KMS-11 (cell line): ENCODE data around the gene TAF13.
"Not testable (repeated sequence)": the region's sequence is repeated elsewhere in the genome, so short reads cannot be mapped to it uniquely, and the experiment has no call there.

Experiments used
- H2AFZ ChIP-seq: fragments of 200-600 bp; sonication (generic); 2 replicates; pipeline ENCODE4 v1.6.1; 2016; ENCODE audit warnings: antibody characterized with exemption, mixed run types, low read depth
- H3K27ac ChIP-seq: fragments of 200-600 bp; sonication (generic); 2 replicates; pipeline ENCODE4 v1.6.1; 2016; ENCODE audit warnings: mild to moderate bottlenecking, mixed run types
- H3K27me3 ChIP-seq: fragments of 200-600 bp; sonication (generic); 2 replicates; pipeline ENCODE4 v1.6.1; 2017; ENCODE audit warnings: mild to moderate bottlenecking, low read depth, mixed run types, moderate library complexity; ENCODE audit not compliant: insufficient read depth
- H3K36me3 ChIP-seq: fragments of 200-600 bp; sonication (generic); 2 replicates; pipeline ENCODE4 v1.6.1; 2017; ENCODE audit warnings: mild to moderate bottlenecking, mixed run types; ENCODE audit not compliant: insufficient read depth
- H3K4me1 ChIP-seq: fragments of 200-600 bp; sonication (generic); 2 replicates; pipeline ENCODE4 v1.6.1; 2016; ENCODE audit warnings: mild to moderate bottlenecking, low read depth, mixed run types; ENCODE audit not compliant: poor library complexity, severe bottlenecking
- H3K4me2 ChIP-seq: fragments of 200-600 bp; sonication (generic); 2 replicates; pipeline ENCODE4 v1.7.0; 2016; ENCODE audit warnings: mild to moderate bottlenecking, mixed run types
- H3K4me3 ChIP-seq: fragments of 200-600 bp; sonication (generic); IDR thresholded peaks from 2 replicates; pipeline ENCODE4 v1.6.1; 2017; ENCODE audit warnings: low read depth, low read length, mixed read lengths; ENCODE audit not compliant: insufficient read depth
- H3K79me2 ChIP-seq: fragments of 200-600 bp; sonication (generic); 2 replicates; pipeline ENCODE4 v1.6.1; 2016; ENCODE audit warnings: low read depth, mixed run types; ENCODE audit not compliant: insufficient read depth
- H3K9ac ChIP-seq: fragments of 200-600 bp; sonication (generic); 2 replicates; pipeline ENCODE4 v1.6.1; 2016; ENCODE audit warnings: mild to moderate bottlenecking, mixed run types
- H4K20me1 ChIP-seq: fragments of 200-600 bp; sonication (generic); 2 replicates; pipeline ENCODE4 v1.6.1; 2016; ENCODE audit warnings: mild to moderate bottlenecking, mixed run types; ENCODE audit not compliant: insufficient read depth
- TF ChIP-seq, protein P1 (sequence below): fragments of 200-600 bp; sonication (generic); conservative IDR thresholded peaks from 2 replicates; pipeline ENCODE4 v1.6.1; 2017; ENCODE audit warnings: low read depth, mild to moderate bottlenecking, antibody characterized with exemption, low read length, moderate library complexity, mixed read lengths

Gene TAF13

DNA sequence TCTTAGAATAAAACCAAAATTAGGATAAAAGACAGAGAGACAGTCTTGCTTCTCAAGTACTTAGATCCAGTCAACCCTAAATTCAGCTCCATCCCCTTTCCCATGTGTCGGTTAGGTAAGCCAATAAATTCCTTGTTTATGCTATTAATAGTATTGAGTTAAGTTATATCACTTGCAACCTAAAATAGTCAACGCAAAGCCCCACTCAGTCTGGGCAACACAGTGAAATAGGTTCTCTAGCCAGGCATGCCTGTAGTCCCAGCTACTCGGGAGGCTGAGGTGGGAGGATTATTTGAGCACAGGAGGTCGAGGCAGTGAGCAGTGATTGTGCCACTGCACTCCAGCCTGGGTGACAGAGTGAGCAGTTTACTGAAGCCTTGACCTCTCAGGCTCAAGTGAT is 14.6 kb downstream of the TAF13 start:
- H2AFZ ChIP-seq: no peak overlapping the region

DNA sequence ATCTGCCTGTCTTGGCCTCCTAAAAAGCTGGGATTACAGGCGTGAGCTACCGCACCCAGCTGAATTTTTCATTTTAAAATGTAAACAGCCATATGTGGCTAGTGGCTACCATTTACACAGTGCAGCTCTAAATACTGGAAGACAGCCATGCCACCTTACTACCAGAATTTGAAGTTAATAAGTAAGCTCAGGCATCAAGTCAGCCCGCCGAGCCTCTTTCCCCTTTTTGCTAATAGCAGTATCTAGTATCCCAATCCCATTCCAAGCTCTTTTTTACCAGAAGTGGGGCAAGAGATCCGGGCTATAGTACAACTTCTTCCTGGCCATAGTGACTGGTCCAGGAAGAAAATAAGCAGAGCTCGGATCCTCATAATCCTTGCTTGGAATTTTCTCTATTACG is 15.1 kb downstream of the TAF13 start:
- no peaks in the 10 kb centered on the region for H3K27me3 ChIP-seq
- H3K36me3 ChIP-seq: no peaks in the 10 kb centered on the region
- no peaks in the 10 kb centered on the region for H3K79me2 ChIP-seq
- H3K4me2 ChIP-seq: no peak overlapping the region
- no peaks in the 10 kb centered on the region for H4K20me1 ChIP-seq
- no peak overlapping the region for H2AFZ ChIP-seq
- no peaks in the 10 kb centered on the region for H3K4me1 ChIP-seq
- TF ChIP-seq, protein P1, sequence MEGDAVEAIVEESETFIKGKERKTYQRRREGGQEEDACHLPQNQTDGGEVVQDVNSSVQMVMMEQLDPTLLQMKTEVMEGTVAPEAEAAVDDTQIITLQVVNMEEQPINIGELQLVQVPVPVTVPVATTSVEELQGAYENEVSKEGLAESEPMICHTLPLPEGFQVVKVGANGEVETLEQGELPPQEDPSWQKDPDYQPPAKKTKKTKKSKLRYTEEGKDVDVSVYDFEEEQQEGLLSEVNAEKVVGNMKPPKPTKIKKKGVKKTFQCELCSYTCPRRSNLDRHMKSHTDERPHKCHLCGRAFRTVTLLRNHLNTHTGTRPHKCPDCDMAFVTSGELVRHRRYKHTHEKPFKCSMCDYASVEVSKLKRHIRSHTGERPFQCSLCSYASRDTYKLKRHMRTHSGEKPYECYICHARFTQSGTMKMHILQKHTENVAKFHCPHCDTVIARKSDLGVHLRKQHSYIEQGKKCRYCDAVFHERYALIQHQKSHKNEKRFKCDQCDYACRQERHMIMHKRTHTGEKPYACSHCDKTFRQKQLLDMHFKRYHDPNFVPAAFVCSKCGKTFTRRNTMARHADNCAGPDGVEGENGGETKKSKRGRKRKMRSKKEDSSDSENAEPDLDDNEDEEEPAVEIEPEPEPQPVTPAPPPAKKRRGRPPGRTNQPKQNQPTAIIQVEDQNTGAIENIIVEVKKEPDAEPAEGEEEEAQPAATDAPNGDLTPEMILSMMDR: no peak
- no peak overlapping the region for H3K4me3 ChIP-seq
- no peak overlapping the region for H3K9ac ChIP-seq
- H3K27ac ChIP-seq: no peak overlapping the region

More for the DNA sequence above, 14.6 kb downstream of the TAF13 start:
- TF ChIP-seq, protein P1: no peak
- Histone ChIP-seq H3K27ac (no peak overlapping the region), H3K79me2 (no peaks in the 10 kb centered on the region), H3K9ac (no peak overlapping the region), H3K4me2 (no peak overlapping the region), H3K27me3 (no peaks in the 10 kb centered on the region), H3K4me1 (no peaks in the 10 kb centered on the region), H4K20me1 (no peaks in the 10 kb centered on the region), H3K4me3 (no peak overlapping the region), H3K36me3 (no peaks in the 10 kb centered on the region)

DNA sequence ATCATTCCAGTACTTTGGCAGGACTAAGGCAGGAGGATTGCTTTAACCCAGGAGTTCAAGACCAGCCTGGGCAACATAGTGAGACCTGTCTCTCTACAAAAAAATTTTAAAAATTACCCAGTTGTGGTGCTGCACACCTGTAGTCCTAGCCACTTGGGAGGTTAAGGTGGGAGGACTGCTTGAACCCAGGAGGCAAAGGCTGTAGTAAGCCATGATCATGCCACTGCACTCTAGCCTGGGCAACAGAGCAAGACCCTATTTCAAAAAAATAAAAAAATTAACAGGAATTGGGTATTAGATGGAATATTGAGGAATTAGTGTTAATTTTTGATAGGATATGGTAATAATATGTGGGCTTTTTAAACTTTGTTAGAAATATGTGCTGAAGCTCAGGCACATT is 16.8 kb downstream of the TAF13 start:
- Histone ChIP-seq H3K79me2 (no peaks in the 10 kb centered on the region), H3K4me2 (no peak overlapping the region), H4K20me1 (no peaks in the 10 kb centered on the region), H3K36me3 (no peaks in the 10 kb centered on the region), H2AFZ (no peak overlapping the region), H3K4me3 (no peak overlapping the region), H3K27ac (no peak overlapping the region), H3K4me1 (no peaks in the 10 kb centered on the region), H3K9ac (no peak overlapping the region), H3K27me3 (no peaks in the 10 kb centered on the region)
- TF ChIP-seq, protein P1: no peak

DNA sequence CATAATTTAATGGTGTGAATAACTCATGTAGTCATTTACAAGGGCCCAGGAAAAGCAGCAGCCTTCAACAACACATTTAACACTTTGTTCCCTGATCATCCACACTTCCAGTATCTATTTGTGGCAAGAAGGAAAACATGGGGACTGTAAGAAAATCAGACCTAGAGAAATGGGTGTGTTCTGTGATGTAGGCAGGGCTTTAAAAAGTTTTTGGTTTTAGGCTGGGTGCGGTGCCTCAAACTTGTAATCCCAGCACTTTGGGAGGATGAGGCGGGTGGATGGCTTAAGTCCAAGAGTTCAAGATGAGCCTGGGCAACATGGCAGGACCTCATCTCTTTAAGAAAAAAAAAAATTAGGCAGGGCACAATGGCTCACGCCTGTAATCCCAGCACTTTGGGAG is 19.7 kb downstream of the TAF13 start:
- H3K27me3 ChIP-seq: no peaks in the 10 kb centered on the region

DNA sequence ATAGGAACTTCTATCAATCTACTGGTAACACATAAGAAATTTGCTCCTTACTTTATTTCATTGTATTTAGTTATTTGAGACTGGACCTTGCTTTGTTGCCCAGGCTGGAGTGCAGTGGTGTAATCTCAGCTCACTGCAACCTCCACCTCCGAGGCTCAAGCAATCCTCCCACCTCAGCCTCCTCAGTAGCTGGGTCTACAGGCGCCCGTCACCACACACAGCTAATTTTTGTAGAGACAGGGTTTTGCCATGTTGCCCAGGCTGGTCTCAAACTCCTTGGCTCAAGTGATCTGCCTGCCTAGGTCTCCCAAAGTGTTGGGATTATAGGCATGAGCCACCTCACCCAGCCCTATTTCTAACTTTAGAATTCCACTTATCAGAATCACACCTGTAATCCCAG is 23.7 kb downstream of the TAF13 start:
- not testable (repeated sequence) for H3K27ac ChIP-seq, H3K79me2 ChIP-seq, H2AFZ ChIP-seq, H3K36me3 ChIP-seq, H3K9ac ChIP-seq, H3K4me3 ChIP-seq, H3K4me1 ChIP-seq, H4K20me1 ChIP-seq, H3K27me3 ChIP-seq, H3K4me2 ChIP-seq

More for the DNA sequence above, 19.7 kb downstream of the TAF13 start:
- Histone ChIP-seq H3K27ac (no peak overlapping the region), H3K36me3 (no peaks in the 10 kb centered on the region), H3K9ac (no peak overlapping the region), H3K4me2 (no peak overlapping the region), H4K20me1 (no peaks in the 10 kb centered on the region), H3K4me3 (no peak overlapping the region), H3K4me1 (no peaks in the 10 kb centered on the region), H2AFZ (no peak overlapping the region), H3K79me2 (no peaks in the 10 kb centered on the region)
- TF ChIP-seq, protein P1: no peak
